ENCODE data around the gene NR2C2AP. TPM values are rescaled to one million over a fixed set of nuclear protein-coding genes. Genes with fewer than 3 reads are reported as not detected.

Gene NR2C2AP
- total and polyA plus RNA-seq, 3 donors from 2014 or later: 7.0 to 9.6 (median 9.4) TPM

GRCh38 chr19:19207637-19208572 is 4.7 kb upstream of the NR2C2AP start:
- 53 to 79% methylated on average over 4 to 8 of the region's 8 CpGs for WGBS, 2 donors
- Histone ChIP-seq H3K36me3 (ENCODE audit: low read depth, missing control alignments) (no peaks in the 10 kb centered on the region), H3K27ac (no peak overlapping the region), H3K27me3 (no peaks in the 10 kb centered on the region), H3K9me3 (no peaks in the 10 kb centered on the region), H3K4me1 (peaks cover under 1% of the 10 kb centered on the region), H3K4me3 (no peak overlapping the region)
- no peak for DNase-seq
- intact Hi-C loops (cut with DNase I; ENCODE audit: low total_unique reads): no loop called here
- TF ChIP-seq, protein P1, sequence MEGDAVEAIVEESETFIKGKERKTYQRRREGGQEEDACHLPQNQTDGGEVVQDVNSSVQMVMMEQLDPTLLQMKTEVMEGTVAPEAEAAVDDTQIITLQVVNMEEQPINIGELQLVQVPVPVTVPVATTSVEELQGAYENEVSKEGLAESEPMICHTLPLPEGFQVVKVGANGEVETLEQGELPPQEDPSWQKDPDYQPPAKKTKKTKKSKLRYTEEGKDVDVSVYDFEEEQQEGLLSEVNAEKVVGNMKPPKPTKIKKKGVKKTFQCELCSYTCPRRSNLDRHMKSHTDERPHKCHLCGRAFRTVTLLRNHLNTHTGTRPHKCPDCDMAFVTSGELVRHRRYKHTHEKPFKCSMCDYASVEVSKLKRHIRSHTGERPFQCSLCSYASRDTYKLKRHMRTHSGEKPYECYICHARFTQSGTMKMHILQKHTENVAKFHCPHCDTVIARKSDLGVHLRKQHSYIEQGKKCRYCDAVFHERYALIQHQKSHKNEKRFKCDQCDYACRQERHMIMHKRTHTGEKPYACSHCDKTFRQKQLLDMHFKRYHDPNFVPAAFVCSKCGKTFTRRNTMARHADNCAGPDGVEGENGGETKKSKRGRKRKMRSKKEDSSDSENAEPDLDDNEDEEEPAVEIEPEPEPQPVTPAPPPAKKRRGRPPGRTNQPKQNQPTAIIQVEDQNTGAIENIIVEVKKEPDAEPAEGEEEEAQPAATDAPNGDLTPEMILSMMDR (IDR thresholded peaks at IDR 0.05): no peak
- TF ChIP-seq POLR2A (IDR thresholded peaks at IDR 0.05): no peak

- TF ChIP-seq, protein P1 (IDR thresholded peaks at IDR 0.05): no peak
- no peak for TF ChIP-seq POLR2A (IDR thresholded peaks at IDR 0.05)
- Histone ChIP-seq H3K9me3 (no peaks in the 10 kb centered on the region), H3K27me3 (no peaks in the 10 kb centered on the region), H3K36me3 (ENCODE audit: low read depth, missing control alignments) (no peaks in the 10 kb centered on the region), H3K4me1 (peaks cover 6% of the 10 kb centered on the region), H3K27ac (no peak overlapping the region), H3K4me3 (no peak overlapping the region)
- intact Hi-C loops (cut with DNase I; ENCODE audit: low total_unique reads): no loop called here
- 62 to 77% methylated on average over 5 of the region's 5 CpGs for WGBS, 2 donors
- DNase-seq: no peak
Measured at GRCh38 chr19:19206938-19207337, 3.7 kb upstream of the NR2C2AP start.

GRCh38 chr19:19205416-19206410 is 2.5 kb upstream of the NR2C2AP start:
- no peak for DNase-seq
- Histone ChIP-seq H3K27ac (no peak overlapping the region), H3K9me3 (no peaks in the 10 kb centered on the region), H3K36me3 (ENCODE audit: low read depth, missing control alignments) (no peaks in the 10 kb centered on the region), H3K4me3 (no peak overlapping the region), H3K4me1 (peaks cover 6% of the 10 kb centered on the region), H3K27me3 (no peaks in the 10 kb centered on the region)
- intact Hi-C loops (cut with DNase I; ENCODE audit: low total_unique reads): no loop called here
- TF ChIP-seq POLR2A (IDR thresholded peaks at IDR 0.05): no peak
- 59 to 67% methylated on average over 9 to 14 of the region's 14 CpGs for WGBS, 2 donors

GRCh38 chr19:19204181-19204580 is 967 bp upstream of the NR2C2AP start:
- Histone ChIP-seq H3K4me1 (peaks cover 6% of the 10 kb centered on the region), H3K4me3 (peak overlapping the region in 1 of 2 donors; percentile 60), H3K36me3 (ENCODE audit: low read depth, missing control alignments) (no peaks in the 10 kb centered on the region), H3K27me3 (no peaks in the 10 kb centered on the region), H3K27ac (no peak overlapping the region), H3K9me3 (no peaks in the 10 kb centered on the region)
- TF ChIP-seq, protein P1 (IDR thresholded peaks at IDR 0.05): no peak
- TF ChIP-seq POLR2A (IDR thresholded peaks at IDR 0.05): no peak
- intact Hi-C loops (cut with DNase I; ENCODE audit: low total_unique reads): no loop called here
- no peak for DNase-seq
- WGBS, 2 donors: 54 to 61% methylated on average over 13 of the region's 13 CpGs

- WGBS, 2 donors: 9 to 12% methylated on average over 7 to 11 of the region's 11 CpGs
- Histone ChIP-seq H3K27me3 (no peaks in the 10 kb centered on the region), H3K36me3 (ENCODE audit: low read depth, missing control alignments) (no peaks in the 10 kb centered on the region), H3K4me3 (peak overlapping the region; percentile 60 to 62), H3K27ac (peak overlapping the region in 1 of 2 donors; percentile 69), H3K9me3 (no peaks in the 10 kb centered on the region), H3K4me1 (peaks cover 6% of the 10 kb centered on the region)
- TF ChIP-seq, protein P1 (IDR thresholded peaks at IDR 0.05): no peak
- TF ChIP-seq POLR2A (IDR thresholded peaks at IDR 0.05): no peak
- no peak for DNase-seq
- intact Hi-C loops (cut with DNase I; ENCODE audit: low total_unique reads): no loop called here
Measured at GRCh38 chr19:19202707-19203011, 555 bp downstream of the NR2C2AP start.

Data from testis (tissue), 3 donors.